Left ventricle myocardium inferior (tissue), 1 donor: ENCODE data around the gene AKR1C3. TPM values are rescaled to one million over a fixed set of nuclear protein-coding genes. Genes with fewer than 3 reads are reported as not detected.

Source experiments
- DNase-seq: peaks from one replicate; pipeline ENCODE4 v3.0.0-alpha.2; 2020
- H3K27ac ChIP-seq: fragments of 200-600 bp; replicated peaks from 2 replicates; pipeline ENCODE4 v1.8.0; 2021
- H3K27me3 ChIP-seq: fragments of 200-600 bp; 2 replicates; pipeline ENCODE4 v1.8.0; 2021; ENCODE audit warnings: low read depth
- H3K36me3 ChIP-seq: fragments of 200-600 bp; 2 replicates; pipeline ENCODE4 v1.8.0; 2021
- H3K4me1 ChIP-seq: fragments of 200-600 bp; 2 replicates; pipeline ENCODE4 v1.8.0; 2021
- H3K4me3 ChIP-seq: fragments of 200-600 bp; 2 replicates; pipeline ENCODE4 v1.8.0; 2021; ENCODE audit warnings: mild to moderate bottlenecking, moderate library complexity
- H3K9me3 ChIP-seq: fragments of 200-600 bp; replicated peaks from 2 replicates; pipeline ENCODE4 v1.8.0; 2021
- intact Hi-C: fragments of 100-400 bp; cut with micrococcal nuclease; formaldehyde crosslinking; loops from one replicate; pipeline ENCODE4 v1.11.0; 2022
- total RNA-seq: library from RNA; stranded (reverse); fragmentation: NEBNext Ultra II Directional; extraction: Animal tissue kit (Norgen Biotek cat#: 25700); gene quantifications from one replicate; pipeline ENCODE4 v1.2.1, GENCODE V29; 2021
- TF ChIP-seq, protein P1 (sequence below): fragments of 200-600 bp; IDR thresholded peaks from 2 replicates; pipeline ENCODE4 v1.8.0; 2021; ENCODE audit warnings: antibody characterized with exemption, mild to moderate bottlenecking, borderline replicate concordance
- donor health status: DM: no; HTN: yes; CAD: no; lungs with severe emphysema.

The AKR1C3 gene
- total RNA-seq, 1 donor from 2014 or later = 27.1 TPM

DNA sequence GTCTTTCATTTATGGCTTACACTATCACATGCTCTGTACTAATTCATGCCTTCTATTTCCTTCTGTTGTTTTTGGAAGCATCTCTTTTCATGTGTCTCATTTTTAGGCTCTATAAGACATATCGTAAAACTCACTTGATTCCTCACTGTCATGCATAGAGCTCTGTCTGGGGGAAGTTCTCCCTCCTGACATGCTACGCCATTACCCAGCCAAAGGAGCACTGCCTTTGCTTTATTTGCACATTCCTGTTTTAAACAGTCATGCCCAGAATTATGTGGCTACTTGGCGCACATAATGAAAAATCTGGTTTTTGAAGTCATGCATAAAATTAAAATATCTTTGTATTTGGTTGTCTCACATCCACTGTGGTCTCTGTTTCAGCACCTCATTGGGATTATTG lies 17.6 kb upstream of the AKR1C3 start:
- Histone ChIP-seq H3K4me3 (no peak overlapping the region), H3K27ac (no peak overlapping the region), H3K4me1 (peaks cover 13% of the 10 kb centered on the region), H3K36me3 (no peaks in the 10 kb centered on the region), H3K27me3 (no peaks in the 10 kb centered on the region), H3K9me3 (no peaks in the 10 kb centered on the region)
- TF ChIP-seq, protein P1, sequence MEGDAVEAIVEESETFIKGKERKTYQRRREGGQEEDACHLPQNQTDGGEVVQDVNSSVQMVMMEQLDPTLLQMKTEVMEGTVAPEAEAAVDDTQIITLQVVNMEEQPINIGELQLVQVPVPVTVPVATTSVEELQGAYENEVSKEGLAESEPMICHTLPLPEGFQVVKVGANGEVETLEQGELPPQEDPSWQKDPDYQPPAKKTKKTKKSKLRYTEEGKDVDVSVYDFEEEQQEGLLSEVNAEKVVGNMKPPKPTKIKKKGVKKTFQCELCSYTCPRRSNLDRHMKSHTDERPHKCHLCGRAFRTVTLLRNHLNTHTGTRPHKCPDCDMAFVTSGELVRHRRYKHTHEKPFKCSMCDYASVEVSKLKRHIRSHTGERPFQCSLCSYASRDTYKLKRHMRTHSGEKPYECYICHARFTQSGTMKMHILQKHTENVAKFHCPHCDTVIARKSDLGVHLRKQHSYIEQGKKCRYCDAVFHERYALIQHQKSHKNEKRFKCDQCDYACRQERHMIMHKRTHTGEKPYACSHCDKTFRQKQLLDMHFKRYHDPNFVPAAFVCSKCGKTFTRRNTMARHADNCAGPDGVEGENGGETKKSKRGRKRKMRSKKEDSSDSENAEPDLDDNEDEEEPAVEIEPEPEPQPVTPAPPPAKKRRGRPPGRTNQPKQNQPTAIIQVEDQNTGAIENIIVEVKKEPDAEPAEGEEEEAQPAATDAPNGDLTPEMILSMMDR = no peak
- intact Hi-C loops = no loop called here
- no peak for DNase-seq

DNA sequence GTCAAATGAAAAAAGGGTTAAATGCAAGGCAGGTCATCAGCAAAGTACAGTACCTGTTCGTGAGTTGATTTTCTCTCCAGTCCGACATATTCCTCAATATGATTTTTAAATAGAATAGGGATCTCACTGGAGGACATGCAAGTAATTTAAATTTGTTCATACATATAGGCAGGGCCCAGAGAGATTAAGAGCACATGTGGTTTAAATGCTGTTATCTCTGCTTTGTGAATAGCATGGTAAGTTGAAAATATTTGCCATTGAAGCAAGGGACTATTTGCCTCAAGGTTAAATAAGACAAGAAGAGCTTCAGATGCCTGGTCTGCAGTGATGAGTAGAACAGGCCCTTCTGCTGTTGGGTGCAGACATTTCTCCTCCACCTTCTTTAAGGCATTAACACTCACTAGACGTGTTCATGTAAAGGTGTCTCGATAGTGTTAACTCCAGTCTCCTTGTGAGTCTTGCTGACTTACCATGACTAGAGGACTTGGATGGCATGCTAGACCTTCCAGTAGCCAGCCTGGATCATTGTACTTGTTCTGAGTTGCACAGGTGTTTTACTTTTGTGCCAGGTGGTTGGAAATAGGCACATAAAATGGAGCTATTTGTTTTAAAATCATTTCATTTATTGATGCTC lies 15.6 kb upstream of the AKR1C3 start:
- no peak overlapping the region for H3K4me3 ChIP-seq
- no peaks in the 10 kb centered on the region for H3K27me3 ChIP-seq
- no peaks in the 10 kb centered on the region for H3K36me3 ChIP-seq
- intact Hi-C loops = no loop called here
- H3K9me3 ChIP-seq = no peaks in the 10 kb centered on the region
- H3K27ac ChIP-seq = no peak overlapping the region
- H3K4me1 ChIP-seq = no peaks in the 10 kb centered on the region
- TF ChIP-seq, protein P1 = no peak
- no peak for DNase-seq

DNA sequence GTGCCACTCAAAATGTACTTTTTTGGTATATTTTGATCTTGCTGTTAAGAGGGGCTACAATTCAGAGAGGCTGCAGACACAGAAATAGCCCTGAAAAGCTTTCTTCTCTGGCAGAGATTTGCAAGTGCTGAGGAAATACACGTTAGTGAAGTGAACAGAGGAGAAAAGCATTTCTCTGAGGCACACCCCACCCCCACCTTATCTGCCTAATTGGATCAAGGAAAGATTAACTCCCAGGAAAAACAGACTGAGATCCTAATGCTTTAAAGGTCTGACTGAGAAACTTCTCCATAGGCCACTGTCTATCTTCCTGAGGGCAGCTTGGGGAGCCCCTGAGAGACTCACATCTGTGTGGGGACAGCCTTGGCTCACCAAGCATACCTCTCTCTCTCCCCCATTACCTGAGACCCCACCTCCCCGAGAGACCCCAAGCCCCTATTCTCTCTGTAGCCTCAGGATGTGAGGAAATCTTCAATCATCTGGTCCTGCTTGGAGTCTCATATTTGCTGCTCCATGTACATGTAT lies 14.8 kb upstream of the AKR1C3 start:
- TF ChIP-seq, protein P1 = no peak

DNA sequence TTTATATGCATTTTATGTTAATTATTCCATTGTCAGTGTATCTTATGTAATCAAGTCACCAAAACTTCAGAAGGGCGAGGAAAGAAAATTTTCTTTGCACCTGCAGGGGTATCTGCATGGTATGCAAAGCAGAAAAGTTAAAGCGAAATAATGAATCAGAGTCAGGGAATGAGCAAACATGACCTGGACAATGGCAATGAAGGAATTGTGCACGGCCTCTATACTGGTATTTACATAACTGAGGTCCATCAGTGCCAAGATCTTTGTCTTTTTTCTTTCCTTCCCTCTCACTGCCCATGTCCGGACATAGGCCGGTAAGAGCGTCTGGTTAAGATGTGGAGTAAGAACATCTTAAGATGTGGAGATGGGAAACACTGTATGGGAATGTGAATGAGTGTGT lies 14.4 kb upstream of the AKR1C3 start:
- Histone ChIP-seq H3K4me3 (no peak overlapping the region), H3K27me3 (no peaks in the 10 kb centered on the region), H3K36me3 (no peaks in the 10 kb centered on the region), H3K27ac (no peak overlapping the region), H3K9me3 (no peaks in the 10 kb centered on the region), H3K4me1 (no peaks in the 10 kb centered on the region)
- DNase-seq = no peak
- TF ChIP-seq, protein P1 = no peak
- intact Hi-C loops = no loop called here

More for the DNA sequence above, 14.8 kb upstream of the AKR1C3 start:
- Histone ChIP-seq H3K27ac (no peak overlapping the region), H3K4me1 (no peaks in the 10 kb centered on the region), H3K36me3 (no peaks in the 10 kb centered on the region), H3K4me3 (no peak overlapping the region), H3K27me3 (no peaks in the 10 kb centered on the region), H3K9me3 (no peaks in the 10 kb centered on the region)
- intact Hi-C loops = no loop called here
- no peak for DNase-seq

DNA sequence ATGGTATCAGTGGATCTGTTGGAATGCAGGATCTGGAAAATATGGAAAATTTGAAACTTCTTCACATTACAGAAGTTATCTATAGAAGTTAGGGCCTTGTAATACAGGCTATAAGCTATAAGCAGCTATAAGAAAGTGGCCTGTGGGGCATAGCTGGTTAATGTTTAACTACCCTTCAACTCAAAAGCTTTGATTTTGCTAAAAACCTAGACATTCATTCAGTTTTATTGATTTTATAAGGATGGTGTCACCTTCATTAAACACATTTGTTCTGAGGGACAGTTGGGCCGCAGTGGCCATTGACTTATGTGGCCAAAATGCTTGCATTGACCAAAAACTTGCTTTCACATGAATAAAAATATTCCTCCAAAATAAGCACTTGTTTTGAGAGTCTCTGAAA lies 13.1 kb upstream of the AKR1C3 start:
- Histone ChIP-seq H3K27ac (no peak overlapping the region), H3K4me3 (no peak overlapping the region), H3K4me1 (no peaks in the 10 kb centered on the region), H3K27me3 (no peaks in the 10 kb centered on the region), H3K36me3 (no peaks in the 10 kb centered on the region), H3K9me3 (no peaks in the 10 kb centered on the region)
- DNase-seq = no peak
- TF ChIP-seq, protein P1 = no peak
- intact Hi-C loops = no loop called here
